Measurements from ENCODE around the gene A1BG.

The A1BG gene

GRCh38 chr19:58394821-58395219 lies 41.5 kb upstream of the A1BG start:
- Histone ChIP-seq H3K9me3 (ENCODE audit: control insufficient read depth, insufficient read depth, low read depth, low read length) (no peaks in the 10 kb centered on the region), H3K4me3 (ENCODE audit: low read depth, low read length) (no peak overlapping the region), H3K27ac (ENCODE audit: extremely low read depth, low read depth, low read length) (no peak overlapping the region), H3K4me1 (ENCODE audit: control insufficient read depth, insufficient read depth, low read length) (no peaks in the 10 kb centered on the region), H3K36me3 (ENCODE audit: control insufficient read depth in 2 of 2, insufficient read depth in 1 of 2, low read length in 2 of 2) (peaks cover 47 to 63% of the 10 kb centered on the region in 2 experiments)
- POLR2A ChIA-PET = interaction anchor here (1.1 to 2.1 kb wide), 4 partner anchors 13 to 126 kb away, joined by 3 to 7 read pairs (median 4); partner anchors contain the start of genes ZNF497 and ZNF584
- CTCF ChIA-PET = interaction anchor here (0.5 to 0.6 kb wide), 2 partner anchors 73 to 186 kb away, joined by 3 read pairs; no protein-coding TSS in a partner anchor
- TF ChIP-seq KLF8 (tag by site-specific recombination; IDR thresholded peaks at IDR 0.05) (peak; percentile 9; the same call in 1 of the 2 replicates), GLIS1 (tag by site-specific recombination; IDR thresholded peaks at IDR 0.05) (peak; percentile 77), ZNF548 (tag by site-specific recombination; IDR thresholded peaks at IDR 0.05) (no peak), ZNF654 (tag by site-specific recombination; IDR thresholded peaks at IDR 0.05; ENCODE audit: low read depth) (no peak), KLF1 (tag by site-specific recombination; IDR thresholded peaks at IDR 0.05) (peak; percentile 66; the same call in 1 of the 2 replicates), ZNF777 (tag by site-specific recombination; IDR thresholded peaks at IDR 0.05; ENCODE audit: borderline replicate concordance) (no peak), SALL2 (tag by site-specific recombination; IDR thresholded peaks at IDR 0.05; ENCODE audit: borderline replicate concordance) (no peak), ZBTB6 (tag by site-specific recombination; IDR thresholded peaks at IDR 0.05) (no peak), SCRT2 (tag by site-specific recombination; IDR thresholded peaks at IDR 0.05) (0 out of 2 replicates have a peak, but pooled peaks have one; percentile 25), ZIC2 (tag by site-specific recombination; IDR thresholded peaks at IDR 0.05) (peak; percentile 78), REPIN1 (tag by site-specific recombination; IDR thresholded peaks at IDR 0.05; ENCODE audit: low read depth) (no peak), PRDM10 (tag by site-specific recombination; IDR thresholded peaks at IDR 0.05) (peak; percentile 20), KLF17 (tag by site-specific recombination; IDR thresholded peaks at IDR 0.05) (peak; percentile 21; the same call in 1 of the 2 replicates)

GRCh38 chr19:58393725-58394033 lies 40.4 kb upstream of the A1BG start:
- POLR2A ChIA-PET = no interaction called here
- peaks cover 59 to 71% of the 10 kb centered on the region in 2 experiments for H3K36me3 ChIP-seq (ENCODE audit: control insufficient read depth in 2 of 2, insufficient read depth in 1 of 2, low read length in 2 of 2)

GRCh38 chr19:58392945-58393724 lies 39.8 kb upstream of the A1BG start:
- H3K36me3 ChIP-seq (ENCODE audit: control insufficient read depth in 2 of 2, insufficient read depth in 1 of 2, low read length in 2 of 2) = peaks cover 64 to 76% of the 10 kb centered on the region in 2 experiments
- H3K4me1 ChIP-seq (ENCODE audit: control insufficient read depth, insufficient read depth, low read length) = peaks cover 3% of the 10 kb centered on the region; the same call in 1 of the 2 replicates
- H3K4me3 ChIP-seq (ENCODE audit: low read depth, low read length) = no peak overlapping the region
- H3K27ac ChIP-seq (ENCODE audit: extremely low read depth, low read depth, low read length) = no peak overlapping the region
- no peak for TF ChIP-seq YY2 (tag by site-specific recombination; IDR thresholded peaks at IDR 0.05)
- TF ChIP-seq SP2 (tag by site-specific recombination; IDR thresholded peaks at IDR 0.05) = no peak
- no peak for TF ChIP-seq ZNF768 (tag by site-specific recombination; IDR thresholded peaks at IDR 0.05)
- TF ChIP-seq ZNF248 (tag by site-specific recombination; IDR thresholded peaks at IDR 0.05) = no peak
- no peak for TF ChIP-seq ZSCAN18 (tag by site-specific recombination; IDR thresholded peaks at IDR 0.05)
- no peak for TF ChIP-seq ZNF391 (tag by site-specific recombination; IDR thresholded peaks at IDR 0.05; ENCODE audit: borderline replicate concordance, low read depth)
- TF ChIP-seq ZNF777 (tag by site-specific recombination; IDR thresholded peaks at IDR 0.05; ENCODE audit: borderline replicate concordance) = no peak
- TF ChIP-seq ZNF112 (tag by site-specific recombination; IDR thresholded peaks at IDR 0.05) = no peak
- no peak for TF ChIP-seq ZNF221 (tag by site-specific recombination; IDR thresholded peaks at IDR 0.05; ENCODE audit: borderline replicate concordance)
- H3K9me3 ChIP-seq (ENCODE audit: control insufficient read depth, insufficient read depth, low read depth, low read length) = no peaks in the 10 kb centered on the region
- POLR2A ChIA-PET = interaction anchor here (1.9 kb wide), 2 partner anchors 15 to 31 kb away, joined by 4 to 9 read pairs; partner anchors contain the start of genes ZNF497 and ZNF584
- CTCF ChIA-PET = interaction anchor here (1.2 kb wide), 1 partner anchor 126 kb away, joined by 4 read pairs; the partner anchor contains the start of gene ZBTB45

More at GRCh38 chr19:58393725-58394033, 40.4 kb upstream of the A1BG start:
- H3K4me3 ChIP-seq (ENCODE audit: low read depth, low read length) = no peak overlapping the region
- TF ChIP-seq FEZF1 (tag by site-specific recombination; IDR thresholded peaks at IDR 0.05) (no peak), ZNF529 (tag by site-specific recombination; IDR thresholded peaks at IDR 0.05; ENCODE audit: insufficient replicate concordance) (no peak), GLIS1 (tag by site-specific recombination; IDR thresholded peaks at IDR 0.05) (peak; percentile 61; the same call in 1 of the 2 replicates)
- H3K4me1 ChIP-seq (ENCODE audit: control insufficient read depth, insufficient read depth, low read length) = no peaks in the 10 kb centered on the region
- H3K27ac ChIP-seq (ENCODE audit: extremely low read depth, low read depth, low read length) = no peak overlapping the region
- CTCF ChIA-PET = no interaction called here
- no peaks in the 10 kb centered on the region for H3K9me3 ChIP-seq (ENCODE audit: control insufficient read depth, insufficient read depth, low read depth, low read length)

Measured in HEK293 (cell line).